ENCODE data around the gene ALOX15.
"Not testable (repeated sequence)": the region's sequence is repeated elsewhere in the genome, so short reads cannot be mapped to it uniquely, and the experiment has no call there.

ALOX15 gene

GRCh38 chr17:4648741-4649140 is 7.3 kb upstream of the ALOX15 start:
- TF ChIP-seq CTCF (IDR thresholded peaks at IDR 0.05), result no peak
- Histone ChIP-seq H3K4me3 (no peak overlapping the region), H3K27ac (no peak overlapping the region)
- no peak for DNase-seq (ENCODE audit: low spot score)

GRCh38 chr17:4645642-4646041 is 4.2 kb upstream of the ALOX15 start:
- DNase-seq (ENCODE audit: low spot score), result no peak
- Histone ChIP-seq H3K4me3 (no peak overlapping the region), H3K27ac (no peak overlapping the region)
- TF ChIP-seq CTCF (IDR thresholded peaks at IDR 0.05), result no peak

- no peak for DNase-seq (ENCODE audit: low spot score)
- TF ChIP-seq CTCF (IDR thresholded peaks at IDR 0.05), result no peak
- Histone ChIP-seq H3K4me3 (no peak overlapping the region), H3K27ac (no peak overlapping the region)
These were observed 2.2 kb upstream of the ALOX15 start for GRCh38 chr17:4643676-4644075.

GRCh38 chr17:4642286-4642685 is 808 bp upstream of the ALOX15 start:
- no peak for DNase-seq (ENCODE audit: low spot score)
- Histone ChIP-seq H3K4me3 (no peak overlapping the region), H3K27ac (no peak overlapping the region)
- TF ChIP-seq CTCF (IDR thresholded peaks at IDR 0.05), result no peak

- not testable (repeated sequence) for H3K4me3 ChIP-seq; DNase-seq (ENCODE audit: low spot score); H3K27ac ChIP-seq
These were observed 799 bp downstream of the ALOX15 start for GRCh38 chr17:4640569-4641188.

GRCh38 chr17:4639301-4640059 is 2.0 kb downstream of the ALOX15 start:
- not testable (repeated sequence) for H3K27ac ChIP-seq; H3K4me3 ChIP-seq; DNase-seq (ENCODE audit: low spot score)

- not testable (repeated sequence) for H3K27ac ChIP-seq; DNase-seq (ENCODE audit: low spot score); H3K4me3 ChIP-seq
These were observed 2.7 kb downstream of the ALOX15 start for GRCh38 chr17:4638766-4639165.

GRCh38 chr17:4636474-4637100 is 4.9 kb downstream of the ALOX15 start:
- no peak for DNase-seq (ENCODE audit: low spot score)
- no peak for TF ChIP-seq CTCF (IDR thresholded peaks at IDR 0.05)
- no peak overlapping the region for H3K4me3 ChIP-seq

More at GRCh38 chr17:4636474-4637100, 4.9 kb downstream of the ALOX15 start:
- no peak overlapping the region for H3K27ac ChIP-seq
